SK-N-SH treated with all-trans-retinoic acid at 6 μM for 48 hours (cell line): Measurements from ENCODE around the gene POT1.

Source experiments
- BACH2 ChIP-seq: fragments of 250-450 bp; sonication (Bioruptor Pico); IDR thresholded peaks from 2 replicates; pipeline ENCODE4 v1.9.0; 2021; ENCODE audit warnings: mild to moderate bottlenecking, borderline replicate concordance
- CSDC2 ChIP-seq: fragments of 250-450 bp; sonication (Bioruptor Pico); IDR thresholded peaks from 2 replicates; pipeline ENCODE4 v1.5.0; 2020; ENCODE audit warnings: mild to moderate bottlenecking, moderate library complexity
- OSR1 ChIP-seq: fragments of 250-450 bp; sonication (Bioruptor Pico); IDR thresholded peaks from 2 replicates; pipeline ENCODE4 v1.8.0; 2022; ENCODE audit warnings: moderate library complexity, mild to moderate bottlenecking, inconsistent platforms
- RARB ChIP-seq: fragments of 250-450 bp; sonication (Bioruptor Pico); IDR thresholded peaks from 2 replicates; pipeline ENCODE4 v1.8.0; 2021; ENCODE audit warnings: mild to moderate bottlenecking, moderate library complexity
- TOX ChIP-seq: fragments of 250-450 bp; sonication (Bioruptor Pico); IDR thresholded peaks from 2 replicates; pipeline ENCODE4 v1.8.0; 2021; ENCODE audit warnings: mild to moderate bottlenecking, moderate library complexity, borderline replicate concordance
- ZFP3 ChIP-seq: fragments of 250-450 bp; sonication (Bioruptor Pico); IDR thresholded peaks from 2 replicates; pipeline ENCODE4 v1.5.0; 2020; ENCODE audit warnings: mild to moderate bottlenecking, moderate library complexity
- ZNF8 ChIP-seq: fragments of 450-650 bp; formaldehyde crosslinking; IDR thresholded peaks from 2 replicates; pipeline ENCODE4 v1.5.0; 2020; ENCODE audit warnings: mild to moderate bottlenecking, moderate library complexity
- TF ChIP-seq, protein P1 (sequence below): fragments of 250-450 bp; sonication (Bioruptor Pico); IDR thresholded peaks from 2 replicates; pipeline ENCODE4 v1.8.0; 2020; ENCODE audit warnings: mild to moderate bottlenecking, moderate library complexity, borderline replicate concordance
- TF ChIP-seq, protein P2 (sequence below): fragments of 250-450 bp; sonication (Bioruptor Pico); IDR thresholded peaks from 2 replicates; pipeline ENCODE4 v1.5.1; 2020; ENCODE audit warnings: low read depth, mild to moderate bottlenecking, moderate library complexity
- TF ChIP-seq, protein P3 (sequence below): fragments of 250-450 bp; sonication (Bioruptor Pico); IDR thresholded peaks from 2 replicates; pipeline ENCODE4 v1.8.0; 2021; ENCODE audit warnings: low read depth, mild to moderate bottlenecking, moderate library complexity, borderline replicate concordance
- TF ChIP-seq, protein P4 (sequence below): fragments of 250-450 bp; sonication (Bioruptor Pico); IDR thresholded peaks from 2 replicates; pipeline ENCODE4 v1.5.0; 2020; ENCODE audit warnings: mild to moderate bottlenecking, moderate library complexity
- TF ChIP-seq, protein P5 (sequence below): fragments of 250-450 bp; sonication (Bioruptor Pico); IDR thresholded peaks from 2 replicates; pipeline ENCODE4 v1.5.1; 2021; ENCODE audit warnings: mild to moderate bottlenecking, moderate library complexity

DNA sequence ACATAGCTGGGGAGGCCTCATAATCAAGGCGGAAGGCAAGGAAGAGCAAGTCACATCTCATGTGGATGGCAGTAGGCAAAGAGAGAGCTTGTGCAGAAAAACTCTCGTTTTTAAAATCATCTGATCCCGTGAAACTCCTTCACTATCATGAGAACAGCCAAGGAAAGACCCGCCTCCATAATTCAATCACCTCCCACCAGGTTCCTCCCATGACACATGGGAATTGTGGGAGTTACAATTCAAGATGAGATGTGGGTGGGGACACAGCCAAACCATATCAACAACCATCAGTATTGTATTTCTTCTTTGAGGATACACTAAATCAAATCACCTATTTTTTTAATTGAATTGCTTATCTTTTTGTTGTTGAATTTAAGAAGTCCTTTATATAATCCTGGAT lies 16.7 kb downstream of the POT1 start:
- TF ChIP-seq ZFP3 (CRISPR knock-in tag) = no peak
- TF ChIP-seq, protein P1, sequence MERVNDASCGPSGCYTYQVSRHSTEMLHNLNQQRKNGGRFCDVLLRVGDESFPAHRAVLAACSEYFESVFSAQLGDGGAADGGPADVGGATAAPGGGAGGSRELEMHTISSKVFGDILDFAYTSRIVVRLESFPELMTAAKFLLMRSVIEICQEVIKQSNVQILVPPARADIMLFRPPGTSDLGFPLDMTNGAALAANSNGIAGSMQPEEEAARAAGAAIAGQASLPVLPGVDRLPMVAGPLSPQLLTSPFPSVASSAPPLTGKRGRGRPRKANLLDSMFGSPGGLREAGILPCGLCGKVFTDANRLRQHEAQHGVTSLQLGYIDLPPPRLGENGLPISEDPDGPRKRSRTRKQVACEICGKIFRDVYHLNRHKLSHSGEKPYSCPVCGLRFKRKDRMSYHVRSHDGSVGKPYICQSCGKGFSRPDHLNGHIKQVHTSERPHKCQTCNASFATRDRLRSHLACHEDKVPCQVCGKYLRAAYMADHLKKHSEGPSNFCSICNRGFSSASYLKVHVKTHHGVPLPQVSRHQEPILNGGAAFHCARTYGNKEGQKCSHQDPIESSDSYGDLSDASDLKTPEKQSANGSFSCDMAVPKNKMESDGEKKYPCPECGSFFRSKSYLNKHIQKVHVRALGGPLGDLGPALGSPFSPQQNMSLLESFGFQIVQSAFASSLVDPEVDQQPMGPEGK (CRISPR knock-in tag) = no peak
- TF ChIP-seq TOX = no peak
- no peak for TF ChIP-seq RARB (CRISPR knock-in tag)
- no peak for TF ChIP-seq CSDC2
- no peak for TF ChIP-seq ZNF8 (CRISPR knock-in tag)
- no peak for TF ChIP-seq BACH2 (CRISPR knock-in tag)
- TF ChIP-seq, protein P2, sequence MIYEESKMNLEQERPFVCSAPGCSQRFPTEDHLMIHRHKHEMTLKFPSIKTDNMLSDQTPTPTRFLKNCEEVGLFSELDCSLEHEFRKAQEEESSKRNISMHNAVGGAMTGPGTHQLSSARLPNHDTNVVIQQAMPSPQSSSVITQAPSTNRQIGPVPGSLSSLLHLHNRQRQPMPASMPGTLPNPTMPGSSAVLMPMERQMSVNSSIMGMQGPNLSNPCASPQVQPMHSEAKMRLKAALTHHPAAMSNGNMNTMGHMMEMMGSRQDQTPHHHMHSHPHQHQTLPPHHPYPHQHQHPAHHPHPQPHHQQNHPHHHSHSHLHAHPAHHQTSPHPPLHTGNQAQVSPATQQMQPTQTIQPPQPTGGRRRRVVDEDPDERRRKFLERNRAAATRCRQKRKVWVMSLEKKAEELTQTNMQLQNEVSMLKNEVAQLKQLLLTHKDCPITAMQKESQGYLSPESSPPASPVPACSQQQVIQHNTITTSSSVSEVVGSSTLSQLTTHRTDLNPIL (CRISPR knock-in tag) = no peak
- no peak for TF ChIP-seq OSR1 (CRISPR knock-in tag)
- TF ChIP-seq, protein P3, sequence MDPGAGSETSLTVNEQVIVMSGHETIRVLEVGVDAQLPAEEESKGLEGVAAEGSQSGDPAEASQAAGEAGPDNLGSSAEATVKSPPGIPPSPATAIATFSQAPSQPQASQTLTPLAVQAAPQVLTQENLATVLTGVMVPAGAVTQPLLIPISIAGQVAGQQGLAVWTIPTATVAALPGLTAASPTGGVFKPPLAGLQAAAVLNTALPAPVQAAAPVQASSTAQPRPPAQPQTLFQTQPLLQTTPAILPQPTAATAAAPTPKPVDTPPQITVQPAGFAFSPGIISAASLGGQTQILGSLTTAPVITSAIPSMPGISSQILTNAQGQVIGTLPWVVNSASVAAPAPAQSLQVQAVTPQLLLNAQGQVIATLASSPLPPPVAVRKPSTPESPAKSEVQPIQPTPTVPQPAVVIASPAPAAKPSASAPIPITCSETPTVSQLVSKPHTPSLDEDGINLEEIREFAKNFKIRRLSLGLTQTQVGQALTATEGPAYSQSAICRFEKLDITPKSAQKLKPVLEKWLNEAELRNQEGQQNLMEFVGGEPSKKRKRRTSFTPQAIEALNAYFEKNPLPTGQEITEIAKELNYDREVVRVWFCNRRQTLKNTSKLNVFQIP (CRISPR knock-in tag) = no peak
- TF ChIP-seq, protein P4, sequence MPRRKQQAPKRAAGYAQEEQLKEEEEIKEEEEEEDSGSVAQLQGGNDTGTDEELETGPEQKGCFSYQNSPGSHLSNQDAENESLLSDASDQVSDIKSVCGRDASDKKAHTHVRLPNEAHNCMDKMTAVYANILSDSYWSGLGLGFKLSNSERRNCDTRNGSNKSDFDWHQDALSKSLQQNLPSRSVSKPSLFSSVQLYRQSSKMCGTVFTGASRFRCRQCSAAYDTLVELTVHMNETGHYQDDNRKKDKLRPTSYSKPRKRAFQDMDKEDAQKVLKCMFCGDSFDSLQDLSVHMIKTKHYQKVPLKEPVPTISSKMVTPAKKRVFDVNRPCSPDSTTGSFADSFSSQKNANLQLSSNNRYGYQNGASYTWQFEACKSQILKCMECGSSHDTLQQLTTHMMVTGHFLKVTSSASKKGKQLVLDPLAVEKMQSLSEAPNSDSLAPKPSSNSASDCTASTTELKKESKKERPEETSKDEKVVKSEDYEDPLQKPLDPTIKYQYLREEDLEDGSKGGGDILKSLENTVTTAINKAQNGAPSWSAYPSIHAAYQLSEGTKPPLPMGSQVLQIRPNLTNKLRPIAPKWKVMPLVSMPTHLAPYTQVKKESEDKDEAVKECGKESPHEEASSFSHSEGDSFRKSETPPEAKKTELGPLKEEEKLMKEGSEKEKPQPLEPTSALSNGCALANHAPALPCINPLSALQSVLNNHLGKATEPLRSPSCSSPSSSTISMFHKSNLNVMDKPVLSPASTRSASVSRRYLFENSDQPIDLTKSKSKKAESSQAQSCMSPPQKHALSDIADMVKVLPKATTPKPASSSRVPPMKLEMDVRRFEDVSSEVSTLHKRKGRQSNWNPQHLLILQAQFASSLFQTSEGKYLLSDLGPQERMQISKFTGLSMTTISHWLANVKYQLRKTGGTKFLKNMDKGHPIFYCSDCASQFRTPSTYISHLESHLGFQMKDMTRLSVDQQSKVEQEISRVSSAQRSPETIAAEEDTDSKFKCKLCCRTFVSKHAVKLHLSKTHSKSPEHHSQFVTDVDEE = no peak
- TF ChIP-seq, protein P5, sequence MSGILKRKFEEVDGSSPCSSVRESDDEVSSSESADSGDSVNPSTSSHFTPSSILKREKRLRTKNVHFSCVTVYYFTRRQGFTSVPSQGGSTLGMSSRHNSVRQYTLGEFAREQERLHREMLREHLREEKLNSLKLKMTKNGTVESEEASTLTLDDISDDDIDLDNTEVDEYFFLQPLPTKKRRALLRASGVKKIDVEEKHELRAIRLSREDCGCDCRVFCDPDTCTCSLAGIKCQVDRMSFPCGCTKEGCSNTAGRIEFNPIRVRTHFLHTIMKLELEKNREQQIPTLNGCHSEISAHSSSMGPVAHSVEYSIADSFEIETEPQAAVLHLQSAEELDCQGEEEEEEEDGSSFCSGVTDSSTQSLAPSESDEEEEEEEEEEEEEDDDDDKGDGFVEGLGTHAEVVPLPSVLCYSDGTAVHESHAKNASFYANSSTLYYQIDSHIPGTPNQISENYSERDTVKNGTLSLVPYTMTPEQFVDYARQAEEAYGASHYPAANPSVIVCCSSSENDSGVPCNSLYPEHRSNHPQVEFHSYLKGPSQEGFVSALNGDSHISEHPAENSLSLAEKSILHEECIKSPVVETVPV (CRISPR knock-in tag) = no peak
